Hepatic stellate cell (primary cell): ENCODE measurements around the gene PLA2G12A.

Source experiments
- DNase-seq: peaks from one replicate; pipeline ENCODE4 v3.0.0; 2011; ENCODE audit warnings: low spot score

Gene PLA2G12A

DNA sequence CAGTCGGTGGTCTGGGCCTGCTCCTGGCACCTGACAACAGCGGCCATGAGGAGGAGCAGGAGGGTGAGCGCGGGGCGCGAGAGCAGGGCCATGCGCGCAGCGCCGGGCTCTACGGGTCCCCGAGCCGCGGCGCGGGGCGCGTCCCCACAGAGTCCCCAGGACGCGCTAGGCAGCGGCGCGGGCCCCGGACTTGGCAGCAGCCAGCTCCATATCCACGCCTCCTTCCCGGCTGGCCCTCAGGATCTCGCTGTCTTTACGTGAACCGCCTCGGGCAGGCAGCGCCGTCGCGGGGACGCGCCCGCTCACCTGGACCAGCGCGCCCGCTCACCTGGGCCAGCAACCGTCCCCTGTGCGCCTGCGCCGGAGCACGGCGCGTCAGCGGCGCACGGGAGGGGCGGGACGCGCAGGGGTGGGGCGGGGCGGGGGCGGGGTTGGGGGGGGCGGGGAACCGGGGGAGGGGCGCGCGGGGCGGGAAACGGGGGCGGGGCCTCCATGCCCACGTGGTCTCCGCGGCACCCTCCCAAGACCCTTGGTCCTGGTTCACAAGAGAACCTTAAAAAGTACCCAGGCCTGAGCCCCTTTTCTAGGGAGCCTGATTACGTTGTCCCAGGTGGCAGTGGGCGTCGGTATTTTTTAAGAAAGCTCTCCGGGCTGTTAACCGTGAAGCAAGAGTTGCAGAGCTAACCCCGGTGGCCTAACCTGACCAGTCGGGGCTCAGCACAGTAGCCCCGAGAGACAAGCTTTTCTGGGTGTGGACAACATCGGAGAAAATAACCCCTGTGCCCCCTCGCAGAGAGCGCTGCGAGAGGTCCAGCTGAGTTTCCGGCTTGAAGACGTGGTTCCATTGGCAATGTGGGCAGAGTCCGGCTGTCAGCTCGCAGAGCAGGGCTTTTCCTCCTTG is at the start of gene PLA2G12A:
Gene PLA2G12A, minus strand, starts transcription at position 353 of the 901 bp plus-strand sequence. Its CDS starts 261 bp downstream, at position 92.
- peak; percentile 72 for DNase-seq

DNA sequence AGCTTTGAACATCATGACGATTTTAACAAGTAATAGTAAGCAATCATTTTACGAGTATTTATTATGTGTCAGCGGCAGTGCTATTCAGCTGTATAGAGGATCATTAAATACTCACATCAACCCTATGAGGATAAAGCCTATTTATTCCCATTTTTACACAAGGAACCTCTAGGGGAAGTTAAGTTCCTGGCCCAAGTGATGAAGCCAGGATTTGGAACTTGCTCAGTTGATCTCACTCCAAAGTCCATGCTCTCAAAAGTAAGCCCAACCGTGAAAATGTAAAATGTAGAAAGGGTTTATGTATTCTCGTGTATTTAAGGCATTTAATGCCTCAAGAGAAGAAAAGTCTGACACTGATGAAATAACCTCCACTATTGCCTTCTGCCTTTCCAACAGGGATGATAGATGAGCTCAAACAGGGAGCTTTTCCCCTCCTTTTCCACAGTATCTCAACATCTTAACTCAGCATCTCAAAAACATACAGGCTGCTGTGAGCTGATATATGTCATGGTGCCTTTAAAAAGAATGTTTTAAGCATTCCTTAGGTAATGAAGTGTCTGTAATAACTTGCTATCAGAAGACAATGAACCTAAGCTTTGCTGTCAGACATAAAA is 35.0 kb upstream of the PLA2G12A start:
- DNase-seq, result no peak

DNA sequence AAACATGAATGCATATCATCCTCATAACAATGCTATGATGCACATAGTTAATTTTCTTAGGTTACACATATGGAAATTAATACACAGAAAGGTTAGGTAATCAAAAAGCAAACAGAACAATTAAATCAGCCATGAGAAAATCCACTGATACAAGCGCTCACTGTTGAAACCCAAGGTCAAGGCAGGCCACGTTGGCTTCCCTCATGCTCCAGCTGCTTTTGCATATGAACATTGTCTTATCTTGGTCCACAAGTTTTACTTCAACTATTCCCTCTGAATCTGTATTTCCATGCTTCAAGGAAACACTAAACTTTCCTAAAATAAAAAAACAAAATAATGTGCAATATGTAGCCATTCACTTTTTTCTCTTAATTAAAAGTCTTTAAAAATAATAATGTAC is 34.5 kb upstream of the PLA2G12A start:
- DNase-seq, result no peak

DNA sequence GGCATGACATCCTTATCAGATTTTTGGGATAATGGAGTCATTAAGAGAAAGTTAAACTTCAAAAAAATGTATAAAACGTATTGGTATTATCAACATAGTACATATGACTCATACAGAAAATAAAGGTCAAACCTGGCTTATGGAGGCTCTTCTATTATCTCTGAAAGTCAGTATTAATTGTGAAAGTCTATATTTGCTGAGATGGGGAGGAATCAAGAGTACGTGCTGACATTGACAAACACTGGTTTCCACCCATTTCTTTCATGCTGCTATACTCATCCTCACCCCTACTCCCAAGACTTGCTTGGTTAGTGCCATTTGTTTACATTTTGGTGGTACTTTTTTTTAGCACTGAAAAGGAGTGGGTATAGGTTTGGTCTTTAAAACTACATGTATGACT is 30.8 kb upstream of the PLA2G12A start:
- DNase-seq, result no peak

DNA sequence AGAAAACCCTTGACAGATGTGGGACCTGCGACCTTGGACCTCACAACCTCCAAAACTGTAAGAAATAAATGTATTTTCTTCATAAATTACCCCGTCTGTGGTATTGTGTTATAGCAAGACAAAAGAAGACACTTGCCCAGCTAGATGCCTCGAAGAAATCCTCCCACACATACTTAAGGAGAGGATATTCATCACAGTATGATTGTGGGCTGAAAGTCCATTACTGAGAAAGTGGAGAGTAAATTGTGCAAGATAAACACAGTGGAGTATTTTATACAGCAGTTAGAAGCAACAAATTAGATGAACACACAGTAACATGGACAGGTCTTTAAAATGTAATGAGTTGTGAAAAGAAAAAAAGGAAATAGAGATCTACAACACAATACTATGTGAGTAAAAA is 25.8 kb upstream of the PLA2G12A start:
- DNase-seq, result no peak

DNA sequence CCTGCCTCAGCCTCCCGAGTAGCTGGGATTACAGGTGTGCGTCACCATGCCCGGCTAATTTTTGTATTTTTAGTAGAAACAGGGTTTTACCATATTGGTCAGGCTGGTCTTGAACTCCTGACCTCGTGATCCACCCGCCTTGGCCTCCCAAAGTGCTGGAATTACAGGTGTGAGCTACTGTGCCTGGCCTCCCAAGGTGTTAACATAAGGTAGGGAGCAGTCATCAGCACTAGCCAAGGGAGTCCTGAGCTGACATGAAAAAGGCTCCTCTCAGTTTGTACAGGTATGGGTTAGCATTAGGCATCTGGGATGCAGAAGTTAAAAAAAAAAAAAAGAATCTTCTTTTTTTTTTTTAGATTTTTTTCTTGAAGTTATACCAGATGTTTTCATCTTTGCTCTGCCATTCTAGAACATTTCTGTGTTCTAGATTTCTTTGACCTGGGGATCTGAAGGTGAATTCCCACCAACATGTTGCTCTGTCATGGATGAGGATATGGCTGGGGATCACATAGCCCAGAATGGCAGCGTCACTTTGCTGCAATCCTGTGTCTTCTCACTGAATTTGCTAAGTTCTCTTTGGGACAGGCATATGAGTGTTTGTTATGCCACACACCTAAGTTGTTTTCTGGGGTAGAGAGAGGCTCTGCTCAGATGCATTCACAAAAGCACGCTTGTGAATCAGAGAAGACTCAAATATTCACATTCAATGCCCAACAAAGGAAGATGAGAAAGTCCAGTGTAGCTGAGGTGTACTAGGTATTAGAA is 24.4 kb upstream of the PLA2G12A start:
- DNase-seq, result no peak

DNA sequence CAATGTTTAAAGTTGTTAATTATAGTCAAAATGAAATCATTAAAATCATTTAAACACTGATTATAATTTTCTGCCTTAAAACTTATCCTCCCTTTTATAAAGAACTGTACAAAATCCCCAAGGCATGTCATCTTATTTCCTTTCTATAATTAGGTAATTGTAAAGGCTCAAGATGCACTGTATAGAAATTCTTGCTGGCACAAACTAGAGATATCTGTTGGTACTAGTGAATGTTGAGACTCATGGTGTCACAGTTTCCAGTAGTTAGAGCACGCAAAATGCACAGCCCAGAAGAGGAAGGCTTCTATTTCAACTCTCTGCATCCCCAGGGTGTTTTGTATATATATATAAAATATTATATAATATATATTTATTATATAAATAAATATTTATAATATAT is 22.7 kb upstream of the PLA2G12A start:
- no peak for DNase-seq

DNA sequence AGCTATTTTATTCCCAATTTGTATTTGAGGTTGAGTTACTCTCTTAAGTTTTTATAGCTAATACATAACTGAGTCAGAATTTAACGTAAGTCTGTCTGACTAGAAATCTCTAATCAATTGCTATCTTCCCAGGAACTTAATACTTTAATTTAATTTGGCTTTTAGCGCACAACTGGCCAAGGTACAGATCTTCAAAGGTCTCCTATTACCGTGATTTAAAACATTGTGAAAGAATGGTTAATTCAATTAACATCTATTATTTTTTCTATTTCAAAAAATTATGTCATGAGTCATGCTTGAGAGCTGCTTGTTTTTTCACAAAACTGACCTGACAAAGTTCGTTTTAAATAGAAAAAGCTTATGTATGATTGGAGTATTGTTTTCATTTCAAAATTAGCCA is 22.0 kb upstream of the PLA2G12A start:
- DNase-seq, result no peak

DNA sequence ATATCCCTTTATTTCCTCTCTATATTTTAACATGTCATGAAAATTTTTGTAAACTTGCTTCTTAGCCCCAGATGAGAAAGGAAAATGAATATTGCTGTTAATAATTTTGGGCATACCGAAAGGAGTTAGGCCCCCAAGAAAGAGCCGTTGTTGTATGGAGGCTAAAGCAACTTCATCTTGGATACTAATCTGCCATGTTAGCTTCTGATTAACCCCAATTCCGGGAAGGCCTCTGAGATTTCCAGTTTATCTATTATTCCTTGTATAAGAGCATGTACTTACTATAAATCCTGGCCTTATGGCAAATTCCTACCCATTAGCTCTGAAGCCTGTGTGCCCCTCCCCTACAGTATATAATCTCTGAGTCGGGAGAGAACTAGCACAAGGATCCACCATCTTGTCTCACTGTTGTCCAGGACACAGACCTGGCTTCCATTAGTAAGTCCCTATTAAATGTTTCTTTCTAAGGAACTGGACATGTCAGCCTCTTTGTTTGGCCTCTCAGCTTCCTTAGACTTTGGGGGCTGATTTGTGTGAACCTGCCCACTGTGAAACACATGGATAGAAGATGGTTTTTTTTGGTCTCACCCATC is 20.9 kb upstream of the PLA2G12A start:
- no peak for DNase-seq

DNA sequence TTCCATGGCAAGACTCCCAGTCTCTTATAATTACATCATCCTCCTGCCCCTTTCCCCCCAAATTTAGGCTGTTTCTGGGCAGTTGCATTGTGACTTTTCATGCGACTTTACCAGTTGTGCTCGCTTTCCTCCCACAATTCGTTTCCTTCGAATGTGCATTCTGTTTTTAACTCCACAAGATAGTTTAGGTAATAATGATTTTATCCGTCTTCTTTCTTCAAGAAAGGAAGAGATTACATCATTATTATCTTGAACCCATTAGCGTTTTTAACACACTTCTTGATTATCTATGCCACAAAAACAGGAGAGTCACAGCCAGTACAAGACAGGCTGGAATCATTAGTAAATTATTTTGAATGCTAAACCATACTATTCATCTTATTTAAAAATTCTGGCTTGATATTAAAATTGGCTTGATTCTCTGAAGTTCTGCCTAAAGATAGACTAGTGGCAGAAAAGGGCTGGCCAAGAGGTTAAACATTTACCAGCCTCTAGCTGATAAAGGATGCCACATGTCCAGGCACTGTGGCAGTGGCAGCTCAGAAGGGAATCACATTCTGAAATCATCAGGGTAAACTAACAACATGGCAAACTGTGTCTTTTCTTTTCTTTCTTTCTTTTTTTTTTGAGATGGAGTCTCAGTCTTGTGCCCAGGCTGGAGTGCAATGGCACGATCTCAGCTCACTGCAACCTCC is 19.7 kb upstream of the PLA2G12A start:
- DNase-seq, result no peak

DNA sequence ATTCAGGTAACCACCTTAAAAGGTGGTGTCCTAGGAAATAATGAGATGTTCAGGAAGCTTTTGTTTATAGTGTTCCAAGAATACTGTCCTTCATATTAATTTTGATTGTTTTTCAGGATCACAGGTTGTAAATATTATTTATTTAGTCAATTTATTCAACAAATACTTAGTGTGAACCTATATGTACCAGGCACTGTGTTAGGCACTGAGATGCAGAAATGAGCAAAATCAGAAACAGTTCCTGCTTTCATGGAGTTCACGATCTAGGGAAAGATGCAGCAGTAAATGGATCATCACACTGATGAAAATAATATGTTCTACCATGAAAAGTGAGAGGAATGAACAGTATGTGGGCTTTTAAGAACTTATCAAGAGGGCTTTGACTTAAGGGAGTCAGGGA is 18.2 kb upstream of the PLA2G12A start:
- DNase-seq, result no peak

DNA sequence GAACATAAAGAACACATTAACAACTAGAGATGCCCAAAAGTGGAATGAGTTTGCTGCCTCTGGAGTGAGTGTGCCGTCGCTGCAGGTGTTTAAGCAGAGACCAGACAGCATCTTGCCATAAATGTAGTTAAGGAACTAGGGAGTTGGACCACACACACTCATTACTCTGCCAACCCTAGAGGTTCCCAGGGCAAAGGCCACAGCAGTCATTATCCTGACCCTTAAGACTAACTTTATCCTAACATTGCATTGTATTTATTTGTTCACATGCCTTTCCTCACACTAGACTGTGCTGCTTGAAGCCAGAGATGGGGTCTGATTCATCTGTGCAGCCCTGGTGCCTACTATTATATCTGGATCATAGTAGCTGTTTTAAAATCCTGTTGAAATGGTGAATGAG is 16.9 kb upstream of the PLA2G12A start:
- no peak for DNase-seq

DNA sequence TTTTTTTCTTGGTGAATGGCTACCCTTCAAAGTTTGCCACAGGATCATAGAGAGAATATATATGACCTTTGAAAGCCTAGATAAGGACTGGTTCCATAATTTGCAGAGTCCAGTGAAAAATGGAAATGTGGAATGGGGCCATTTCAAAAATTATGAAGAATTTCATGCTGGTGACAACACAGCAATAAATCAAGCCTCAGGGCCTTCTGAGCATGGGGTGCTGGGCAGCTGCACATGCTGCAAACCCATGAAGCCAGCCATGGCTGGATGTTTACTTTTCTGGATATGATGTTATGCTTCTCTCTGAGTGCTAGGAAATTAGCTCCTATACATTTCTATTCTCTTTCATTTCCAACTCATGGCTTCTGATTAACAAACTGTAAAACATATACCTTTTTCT is 16.0 kb upstream of the PLA2G12A start:
- no peak for DNase-seq

DNA sequence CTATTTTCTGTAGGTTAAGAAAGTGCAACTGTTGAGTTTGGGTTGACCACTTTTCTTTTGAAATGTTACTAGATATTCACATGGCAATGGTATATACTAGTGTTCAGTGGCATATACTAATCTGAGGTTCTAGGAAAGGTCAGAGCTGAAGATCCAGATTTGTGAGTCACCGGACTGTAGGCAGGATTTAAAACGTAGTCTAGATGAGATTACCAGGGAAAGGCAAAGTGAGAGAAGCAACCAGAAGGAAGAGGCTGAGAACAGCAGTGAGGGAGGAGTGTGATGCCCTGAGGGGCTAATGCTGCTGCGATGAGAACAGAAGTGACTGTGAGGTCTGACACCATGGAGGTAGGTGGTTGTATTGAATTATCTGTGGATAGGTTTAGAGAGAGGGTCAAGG is 9.7 kb upstream of the PLA2G12A start:
- peak; percentile 11 for DNase-seq

DNA sequence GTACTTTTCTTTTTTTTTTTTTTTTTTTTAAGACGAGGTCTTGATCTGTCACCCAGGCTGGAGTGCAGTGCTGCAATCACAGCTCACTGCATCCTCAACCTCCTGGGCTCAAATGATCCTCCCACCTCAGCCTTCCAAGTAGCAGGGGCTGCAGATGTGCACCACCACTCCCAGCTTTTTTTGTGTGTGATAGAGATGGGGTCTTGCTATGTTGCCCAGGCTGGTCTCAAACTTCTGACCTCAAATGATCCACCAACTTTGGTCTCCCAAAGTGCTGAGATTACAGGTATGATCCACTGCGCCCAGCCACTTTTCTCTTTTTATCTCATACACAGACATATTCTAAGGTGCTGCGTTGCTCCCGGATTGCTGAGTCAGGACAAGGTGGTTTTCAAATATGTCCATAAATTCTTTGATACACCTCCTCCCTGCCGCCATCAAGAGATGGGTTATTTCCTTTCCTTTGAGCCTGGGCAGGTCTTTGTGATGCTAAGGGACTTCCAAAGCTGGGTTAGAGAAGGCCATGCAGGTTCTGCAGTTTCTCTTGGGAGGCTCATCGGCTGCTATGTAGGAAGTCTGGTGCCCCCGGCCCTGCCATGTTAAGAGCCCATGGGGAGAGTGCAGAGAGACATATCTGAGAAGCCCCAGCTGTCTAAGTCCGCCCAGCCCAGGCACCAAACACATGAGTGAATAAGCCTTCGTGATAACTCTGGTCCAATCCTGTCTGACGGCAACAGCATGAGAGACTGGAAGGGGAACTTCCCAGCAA is 8.4 kb upstream of the PLA2G12A start:
- no peak for DNase-seq

DNA sequence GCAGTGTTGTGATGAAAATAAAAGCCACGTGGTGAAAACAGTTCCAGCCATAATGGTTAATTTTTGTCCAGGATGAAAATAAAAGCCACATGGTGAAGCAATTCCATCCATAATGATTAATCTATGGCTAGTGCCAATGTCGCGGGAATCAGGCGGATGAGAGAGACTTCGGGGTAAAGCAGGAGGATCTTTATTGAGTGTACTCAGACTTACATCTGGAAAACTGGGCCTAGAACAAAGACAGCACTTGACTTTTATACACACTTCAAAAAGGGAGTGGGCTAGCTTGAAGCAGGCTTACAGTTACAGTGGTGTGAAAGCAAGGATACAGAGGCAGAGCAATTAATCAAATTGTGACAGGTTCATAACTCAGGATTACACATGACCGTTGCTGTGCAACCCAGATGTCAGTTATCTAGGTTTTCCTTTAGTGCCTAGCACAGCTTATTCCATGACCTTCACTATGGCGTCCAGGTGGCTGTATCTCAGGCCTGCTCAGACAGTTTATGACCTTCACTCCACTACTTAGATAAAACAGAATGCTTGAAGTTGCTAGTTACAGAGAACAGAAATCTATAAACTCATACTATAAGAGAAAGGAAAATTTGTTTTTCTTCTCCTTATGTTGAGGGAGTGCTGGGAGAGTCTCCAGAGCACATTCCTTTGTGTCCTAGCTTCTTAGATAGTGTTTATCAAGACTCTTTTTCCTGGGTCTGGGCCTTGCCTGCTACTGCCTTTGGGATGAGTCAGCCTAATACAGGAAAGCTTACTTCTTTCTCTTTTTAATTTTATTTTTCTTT is 5.9 kb upstream of the PLA2G12A start:
- no peak for DNase-seq

DNA sequence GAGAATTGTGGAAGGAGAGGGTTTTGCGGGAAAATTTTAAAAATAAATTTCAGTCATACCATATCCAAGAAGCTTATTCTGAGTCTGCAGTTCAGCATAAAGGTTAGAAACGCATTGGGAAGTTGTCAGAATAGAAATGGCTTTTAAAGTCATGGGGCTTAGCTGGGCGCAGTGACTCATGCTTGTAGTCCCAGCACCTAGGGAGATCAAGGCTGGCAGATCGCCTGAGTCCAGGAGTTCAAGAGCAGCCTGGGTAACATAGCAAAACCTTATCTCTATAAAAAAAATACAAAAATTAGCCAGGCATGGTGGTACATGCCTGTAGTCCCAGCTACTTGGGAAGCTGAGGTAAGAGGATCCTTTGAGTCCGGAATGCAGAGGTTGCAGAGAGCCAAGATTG is 3.9 kb upstream of the PLA2G12A start:
- no peak for DNase-seq

DNA sequence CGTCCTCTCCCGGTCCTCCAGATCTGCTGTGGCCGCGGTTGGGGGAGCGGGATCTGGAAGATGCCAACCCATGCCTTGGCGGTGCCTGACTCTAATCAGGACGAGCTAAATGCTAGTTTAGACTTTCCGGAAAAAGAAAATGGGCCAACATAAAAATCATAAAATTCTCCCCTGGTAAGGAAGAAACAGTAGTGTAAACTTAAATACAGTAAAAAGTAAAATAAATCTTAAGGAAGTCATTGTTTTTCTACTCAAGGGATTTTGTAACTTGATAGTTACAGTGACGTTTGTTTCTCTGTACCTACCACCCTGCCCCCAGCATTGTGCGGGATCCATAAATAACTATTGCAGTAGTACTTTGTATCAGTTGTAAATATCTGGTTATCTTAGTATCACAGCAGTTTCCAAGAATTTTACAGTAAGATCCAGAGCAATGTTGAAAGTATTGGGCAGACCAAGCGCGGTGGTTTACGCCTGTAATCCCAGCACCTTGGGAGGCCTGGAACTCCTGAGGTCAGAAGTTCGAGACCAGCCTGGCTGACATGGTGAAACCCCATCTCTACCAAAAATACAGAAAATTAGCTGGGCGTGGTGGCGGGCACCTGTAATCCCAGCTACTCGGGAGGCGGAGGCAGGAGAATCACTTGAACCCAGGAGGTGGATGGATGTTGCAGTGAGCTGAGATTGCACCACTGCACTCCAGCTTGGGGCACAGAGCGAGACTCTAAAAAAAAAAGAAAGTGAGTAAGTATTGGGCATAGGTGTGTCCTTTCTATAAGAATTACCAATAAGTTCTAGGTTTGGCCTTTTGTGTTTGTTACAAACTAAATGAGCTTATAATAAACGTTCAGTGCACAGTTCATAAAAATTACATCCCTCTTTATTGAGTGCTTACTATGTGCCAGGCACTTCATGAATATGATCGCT is 1.0 kb upstream of the PLA2G12A start:
- no peak for DNase-seq

DNA sequence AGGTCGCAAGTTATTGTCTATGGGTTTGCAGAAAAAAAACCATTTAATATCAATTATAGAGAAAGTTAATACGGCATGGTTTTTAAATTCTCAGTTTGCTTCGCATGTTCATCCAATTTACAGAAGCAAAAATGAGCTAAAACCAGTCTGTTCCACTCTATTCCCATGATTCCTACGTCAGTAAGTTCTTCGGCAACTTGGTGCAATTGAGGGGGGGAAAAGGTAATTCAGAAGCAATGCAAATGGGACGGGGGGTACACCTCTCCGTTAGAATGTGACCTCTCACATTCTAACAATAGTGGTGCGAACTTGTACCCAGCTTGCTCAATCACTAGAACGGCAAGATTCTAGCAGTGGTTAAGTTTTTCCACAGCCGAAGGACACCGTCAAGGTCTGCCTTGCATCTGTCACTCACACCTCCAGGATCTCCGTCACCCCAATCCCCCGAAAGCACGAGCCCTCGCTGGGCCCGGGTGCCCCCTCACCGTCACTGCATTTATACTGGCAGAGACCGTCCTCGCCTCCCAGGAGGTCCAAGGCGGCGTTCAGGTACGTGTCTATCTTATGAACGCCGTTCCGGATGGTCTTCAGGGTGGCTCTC is 653 bp downstream of the PLA2G12A start:
- DNase-seq, result peak; percentile 6
